ENCODE data around the gene MAG. TPM values are rescaled to one million over a fixed set of nuclear protein-coding genes. Genes with fewer than 3 reads are reported as not detected.
A peak's percentile ranks its signal among the peaks of the same experiment; 100 is the strongest.
"Not testable (repeated sequence)": the region's sequence is repeated elsewhere in the genome, so short reads cannot be mapped to it uniquely, and the experiment has no call there.

Gene MAG
- total RNA-seq, 1 experiment from 2014 or later: 0.10 TPM

DNA sequence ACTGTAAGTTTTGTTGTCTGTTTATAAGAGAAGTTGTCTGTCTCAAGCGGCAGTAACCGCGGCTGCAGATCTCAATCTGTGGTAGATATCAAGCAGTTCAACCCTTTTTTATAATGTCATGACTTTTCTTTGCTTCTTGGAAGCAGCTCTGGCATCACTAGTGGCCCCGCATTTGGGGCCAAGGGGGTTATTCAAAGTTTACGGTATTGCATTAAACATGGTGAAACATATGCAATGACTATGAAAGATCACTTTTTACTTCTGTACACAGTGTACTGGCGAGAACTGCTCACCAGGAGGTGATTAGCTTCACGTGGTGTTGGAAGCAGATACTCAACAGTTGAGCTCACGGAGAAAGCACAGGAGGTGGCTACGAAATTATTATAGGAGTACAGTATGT, 61.7 kb downstream of the MAG start:
- no peaks in the 10 kb centered on the region for H3K36me3 ChIP-seq (replicated peaks; ENCODE audit: control insufficient read depth, insufficient read depth, low read length)
- no peak overlapping the region for H3K4me3 ChIP-seq (ENCODE audit: insufficient read depth, low read depth, low read length)
- H3K27me3 ChIP-seq (ENCODE audit: control insufficient read depth, insufficient read depth, low read length): no peaks in the 10 kb centered on the region
- DNase-seq: no peak

DNA sequence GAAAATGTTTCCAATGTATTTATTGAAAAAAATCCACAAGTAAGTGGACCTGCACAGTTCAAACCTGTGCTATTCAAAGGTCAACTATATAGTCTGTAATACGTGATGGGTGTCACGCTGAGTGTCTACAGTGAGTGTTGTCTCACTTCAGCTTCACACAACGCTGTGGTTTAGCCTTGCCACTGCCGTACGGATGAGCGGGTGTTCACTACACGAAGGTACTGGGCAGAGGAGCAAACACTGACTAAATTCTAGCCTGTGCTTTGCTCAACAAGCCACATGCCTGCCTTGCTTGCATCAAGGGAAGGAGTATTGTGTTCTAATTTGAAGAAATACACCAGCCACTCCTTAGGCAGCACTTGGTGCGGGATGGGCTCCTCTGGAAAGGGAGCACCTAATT, 62.9 kb downstream of the MAG start:
- Histone ChIP-seq H3K36me3 (replicated peaks; ENCODE audit: control insufficient read depth, insufficient read depth, low read length) (no peaks in the 10 kb centered on the region), H3K4me3 (ENCODE audit: insufficient read depth, low read depth, low read length) (no peak overlapping the region), H3K27me3 (ENCODE audit: control insufficient read depth, insufficient read depth, low read length) (no peaks in the 10 kb centered on the region)
- DNase-seq: peak; percentile 6

GRCh38 chr19:35355791-35356460, 64.0 kb downstream of the MAG start:
- peak; percentile 46 for DNase-seq
- H3K36me3 ChIP-seq (replicated peaks; ENCODE audit: control insufficient read depth, insufficient read depth, low read length): no peaks in the 10 kb centered on the region
- H3K27me3 ChIP-seq (ENCODE audit: control insufficient read depth, insufficient read depth, low read length): no peaks in the 10 kb centered on the region
- no peak overlapping the region for H3K4me3 ChIP-seq (ENCODE audit: insufficient read depth, low read depth, low read length)

- Histone ChIP-seq H3K36me3 (replicated peaks; ENCODE audit: control insufficient read depth, insufficient read depth, low read length) (no peaks in the 10 kb centered on the region), H3K27me3 (ENCODE audit: control insufficient read depth, insufficient read depth, low read length) (no peaks in the 10 kb centered on the region), H3K4me3 (ENCODE audit: insufficient read depth, low read depth, low read length) (no peak within 1 kb of the TSS)
- DNase-seq: no peak
These were observed 66.1 kb downstream of the MAG start, which contains the start of gene FFAR3 for GRCh38 chr19:35357867-35358573. FFAR3 (plus strand) TSS chr19:35358460; CDS start chr19:35358891, 431 bp downstream.

DNA sequence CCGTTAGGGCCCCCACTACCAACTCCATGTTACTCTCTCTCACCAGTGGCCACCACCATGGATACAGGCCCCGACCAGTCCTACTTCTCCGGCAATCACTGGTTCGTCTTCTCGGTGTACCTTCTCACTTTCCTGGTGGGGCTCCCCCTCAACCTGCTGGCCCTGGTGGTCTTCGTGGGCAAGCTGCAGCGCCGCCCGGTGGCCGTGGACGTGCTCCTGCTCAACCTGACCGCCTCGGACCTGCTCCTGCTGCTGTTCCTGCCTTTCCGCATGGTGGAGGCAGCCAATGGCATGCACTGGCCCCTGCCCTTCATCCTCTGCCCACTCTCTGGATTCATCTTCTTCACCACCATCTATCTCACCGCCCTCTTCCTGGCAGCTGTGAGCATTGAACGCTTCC, 66.9 kb downstream of the MAG start:
- H3K27me3 ChIP-seq (ENCODE audit: control insufficient read depth, insufficient read depth, low read length); H3K4me3 ChIP-seq (ENCODE audit: insufficient read depth, low read depth, low read length); H3K36me3 ChIP-seq (replicated peaks; ENCODE audit: control insufficient read depth, insufficient read depth, low read length); DNase-seq: not testable (repeated sequence)

- not testable (repeated sequence) for H3K36me3 ChIP-seq (replicated peaks; ENCODE audit: control insufficient read depth, insufficient read depth, low read length); H3K27me3 ChIP-seq (ENCODE audit: control insufficient read depth, insufficient read depth, low read length); DNase-seq; H3K4me3 ChIP-seq (ENCODE audit: insufficient read depth, low read depth, low read length)
These were observed 67.4 kb downstream of the MAG start for GRCh38 chr19:35359395-35359794.

DNA sequence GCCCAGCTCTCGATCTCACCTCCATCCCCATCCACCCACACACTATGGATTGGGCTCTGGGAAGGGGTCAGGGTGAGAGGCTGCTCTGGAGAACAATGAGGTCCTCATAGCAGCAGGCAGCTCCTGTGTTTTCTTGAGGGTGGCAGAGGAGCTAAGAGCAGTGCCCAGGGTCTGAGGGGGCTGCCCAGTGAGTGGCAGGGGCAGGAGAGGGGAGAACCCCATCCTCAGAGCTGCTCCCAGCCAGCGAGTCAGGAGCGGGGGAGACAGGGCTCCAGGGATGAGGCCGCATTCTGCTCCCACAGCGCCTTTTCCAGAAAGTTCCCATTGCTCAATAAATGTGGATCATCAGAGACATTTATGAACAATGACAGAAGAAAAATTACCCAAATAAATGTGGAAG, 68.1 kb downstream of the MAG start:
- H3K4me3 ChIP-seq (ENCODE audit: insufficient read depth, low read depth, low read length); DNase-seq; H3K27me3 ChIP-seq (ENCODE audit: control insufficient read depth, insufficient read depth, low read length); H3K36me3 ChIP-seq (replicated peaks; ENCODE audit: control insufficient read depth, insufficient read depth, low read length): not testable (repeated sequence)

DNA sequence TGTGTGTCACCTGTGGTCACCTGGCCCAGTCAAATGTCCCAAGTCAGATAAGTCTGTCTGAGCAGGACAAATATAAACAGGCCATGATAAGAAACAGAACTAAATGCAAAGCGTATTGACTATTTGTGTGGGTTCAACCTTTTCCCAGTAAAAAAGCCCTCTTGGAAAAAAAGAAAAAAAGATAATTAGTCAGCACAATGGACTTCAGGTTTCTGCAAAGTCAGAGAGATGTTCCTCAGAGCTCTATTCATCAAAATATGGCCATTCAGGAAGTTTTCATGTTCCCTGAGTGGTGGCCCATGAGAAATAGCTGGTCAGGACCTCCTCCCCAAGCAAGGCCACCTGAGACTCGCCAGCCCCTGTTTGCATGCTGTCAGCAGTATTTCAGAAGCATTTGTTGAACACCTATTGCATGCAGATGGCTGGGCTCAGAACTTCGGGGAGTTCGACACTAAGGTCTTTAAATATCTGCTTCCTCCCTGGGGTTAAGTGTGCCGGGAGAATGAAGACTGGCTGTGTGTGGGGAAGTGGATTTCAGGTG, 69.0 kb downstream of the MAG start:
- Histone ChIP-seq H3K27me3 (ENCODE audit: control insufficient read depth, insufficient read depth, low read length) (no peaks in the 10 kb centered on the region), H3K36me3 (replicated peaks; ENCODE audit: control insufficient read depth, insufficient read depth, low read length) (no peaks in the 10 kb centered on the region), H3K4me3 (ENCODE audit: insufficient read depth, low read depth, low read length) (no peak overlapping the region)
- no peak for DNase-seq

GRCh38 chr19:35362261-35363000, 70.5 kb downstream of the MAG start:
- H3K4me3 ChIP-seq (ENCODE audit: insufficient read depth, low read depth, low read length): no peak overlapping the region
- H3K36me3 ChIP-seq (replicated peaks; ENCODE audit: control insufficient read depth, insufficient read depth, low read length): no peaks in the 10 kb centered on the region
- H3K27me3 ChIP-seq (ENCODE audit: control insufficient read depth, insufficient read depth, low read length): no peaks in the 10 kb centered on the region
- no peak for DNase-seq

GRCh38 chr19:35363001-35363590, 71.1 kb downstream of the MAG start:
- peak; percentile 24 for DNase-seq
- Histone ChIP-seq H3K4me3 (ENCODE audit: insufficient read depth, low read depth, low read length) (no peak overlapping the region), H3K27me3 (ENCODE audit: control insufficient read depth, insufficient read depth, low read length) (no peaks in the 10 kb centered on the region), H3K36me3 (replicated peaks; ENCODE audit: control insufficient read depth, insufficient read depth, low read length) (no peaks in the 10 kb centered on the region)

Other genes with a start within 250 kb of the MAG start
- not detected in 2 replicates for gene FXYD3, start 176.3 kb upstream of the MAG start, total RNA-seq (2014; rRNA removed; shearing (Covaris generic))
- 2.9 and 10.4 TPM in 2 replicates for gene LGI4, start 157.1 kb upstream of the MAG start, total RNA-seq (2014; rRNA removed; shearing (Covaris generic))
- 5.0 and 6.1 TPM in 2 replicates for gene FXYD1, start 153.3 kb upstream of the MAG start, total RNA-seq (2014; rRNA removed; shearing (Covaris generic))
- 1.3 and 1.8 TPM in 2 replicates for gene FXYD7, start 148.9 kb upstream of the MAG start, total RNA-seq (2014; rRNA removed; shearing (Covaris generic))
- gene FXYD5, start 137.4 kb upstream of the MAG start, total RNA-seq (2014; rRNA removed; shearing (Covaris generic)): 101 and 115 TPM in 2 replicates
- not detected in 2 replicates for gene FAM187B, start 63.4 kb upstream of the MAG start, total RNA-seq (2014; rRNA removed; shearing (Covaris generic))
- gene LSR, start 43.2 kb upstream of the MAG start, total RNA-seq (2014; rRNA removed; shearing (Covaris generic)): 128 and 134 TPM in 2 replicates
- 79.3 and 91.7 TPM in 2 replicates for gene USF2, start 23.2 kb upstream of the MAG start, total RNA-seq (2014; rRNA removed; shearing (Covaris generic))
- not detected in 2 replicates for gene HAMP, start 9.6 kb upstream of the MAG start, total RNA-seq (2014; rRNA removed; shearing (Covaris generic))
- 0.44 TPM in 1 of 2 replicates, not detected in the other for gene CD22, start 37.0 kb downstream of the MAG start, total RNA-seq (2014; rRNA removed; shearing (Covaris generic))
- not detected in 2 replicates for gene FFAR1, start 55.7 kb downstream of the MAG start, total RNA-seq (2014; rRNA removed; shearing (Covaris generic))
- gene FFAR3, start 66.3 kb downstream of the MAG start, total RNA-seq (2014; rRNA removed; shearing (Covaris generic)): not detected in 2 replicates
- not detected in 2 replicates for gene GPR42, start 78.9 kb downstream of the MAG start, total RNA-seq (2014; rRNA removed; shearing (Covaris generic))
- not detected in 2 replicates for gene FFAR2, start 156.1 kb downstream of the MAG start, total RNA-seq (2014; rRNA removed; shearing (Covaris generic))
- gene KRTDAP, start 198.3 kb downstream of the MAG start, total RNA-seq (2014; rRNA removed; shearing (Covaris generic)): 0.44 and 0.52 TPM in 2 replicates
- gene DMKN, start 221.5 kb downstream of the MAG start, total RNA-seq (2014; rRNA removed; shearing (Covaris generic)): 179 and 182 TPM in 2 replicates
- not detected in 2 replicates for gene SBSN, start 236.2 kb downstream of the MAG start, total RNA-seq (2014; rRNA removed; shearing (Covaris generic))
- 0.07 TPM in 1 of 2 replicates, not detected in the other for gene GAPDHS, start 241.3 kb downstream of the MAG start, total RNA-seq (2014; rRNA removed; shearing (Covaris generic))